ENCODE results near the gene PALB2. TPM values are rescaled to one million over a fixed set of nuclear protein-coding genes. Genes with fewer than 3 reads are reported as not detected.
A peak's percentile ranks its signal among the peaks of the same experiment; 100 is the strongest.
"Not testable (repeated sequence)": the region's sequence is repeated elsewhere in the genome, so short reads cannot be mapped to it uniquely, and the experiment has no call there.

The PALB2 gene
- total RNA-seq, 1 experiment from 2014 or later: 33.3 TPM

GRCh38 chr16:23590181-23590580, 50.9 kb downstream of the PALB2 start:
- in situ Hi-C loops (cut with HindIII; ENCODE audit: low sequenced_read_pairs): no loop called here
- no peak for DNase-seq (ENCODE audit: low spot score)

GRCh38 chr16:23587726-23588125, 53.4 kb downstream of the PALB2 start:
- in situ Hi-C loops (cut with HindIII; ENCODE audit: low sequenced_read_pairs): no loop called here
- no peak for DNase-seq (ENCODE audit: low spot score)

DNA sequence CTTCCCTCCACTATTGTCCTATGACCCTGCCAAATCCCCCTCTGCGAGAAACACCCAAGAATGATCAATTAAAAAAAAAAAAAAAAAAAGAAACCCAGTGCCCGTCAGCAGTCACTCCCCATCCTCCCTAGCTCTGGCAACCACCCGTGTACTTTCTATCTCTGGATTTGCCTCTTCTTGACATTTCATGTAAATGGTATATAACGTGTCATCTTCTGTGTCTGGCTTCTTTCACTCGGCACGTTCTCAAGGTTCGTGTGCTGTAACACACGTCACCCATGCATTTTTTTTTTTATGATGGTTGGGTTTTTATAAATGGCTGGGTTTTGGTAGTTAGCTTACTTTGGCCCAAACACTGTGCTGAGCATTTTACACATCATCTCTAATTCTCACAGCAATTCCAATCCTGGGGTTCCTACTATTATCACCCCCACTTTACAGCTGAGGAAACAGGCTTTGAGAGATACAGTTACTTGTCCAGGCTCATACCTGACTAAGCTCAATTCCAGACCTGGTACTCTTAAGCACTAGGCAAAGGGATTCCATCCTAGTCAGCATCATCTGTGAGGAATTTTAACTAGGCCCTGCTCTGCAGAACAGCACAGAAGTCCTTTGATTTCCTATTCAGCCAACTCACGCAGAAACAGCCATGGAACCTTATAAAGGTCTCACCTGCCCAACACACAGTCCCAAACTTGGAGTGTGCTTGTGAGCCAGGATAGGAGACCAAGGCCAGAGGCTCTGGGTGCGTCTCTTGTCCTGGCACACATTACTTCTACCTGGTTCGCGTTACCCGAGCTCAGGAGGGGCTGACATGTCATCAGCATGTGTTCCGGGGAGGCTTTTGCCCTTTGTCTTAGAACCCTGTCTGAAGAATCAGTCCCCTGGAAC, 56.7 kb downstream of the PALB2 start:
- in situ Hi-C loops (cut with HindIII; ENCODE audit: low sequenced_read_pairs): no loop called here

DNA sequence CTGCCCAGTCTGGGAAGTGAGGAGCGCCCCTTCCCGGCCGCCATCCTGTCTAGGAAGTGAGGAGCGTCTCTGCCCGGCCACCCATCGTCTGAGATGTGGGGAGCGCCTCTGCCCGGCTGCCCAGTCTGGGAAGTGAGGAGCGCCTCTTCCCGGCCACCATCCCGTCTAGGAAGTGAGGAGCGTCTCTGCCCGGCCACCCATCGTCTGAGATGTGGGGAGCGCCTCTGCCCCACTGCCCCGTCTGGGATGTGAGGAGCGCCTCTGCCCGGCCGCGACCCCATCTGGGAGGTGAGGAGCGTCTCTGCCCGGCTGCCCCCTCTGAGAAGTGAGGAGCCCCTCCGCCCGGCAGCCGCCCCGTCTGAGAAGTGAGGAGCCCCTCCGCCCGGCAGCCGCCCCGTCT, 57.8 kb downstream of the PALB2 start:
- DNase-seq (ENCODE audit: low spot score); in situ Hi-C loops (cut with HindIII; ENCODE audit: low sequenced_read_pairs): not testable (repeated sequence)

More for the DNA sequence above, 56.7 kb downstream of the PALB2 start:
- no peak for DNase-seq (ENCODE audit: low spot score)

DNA sequence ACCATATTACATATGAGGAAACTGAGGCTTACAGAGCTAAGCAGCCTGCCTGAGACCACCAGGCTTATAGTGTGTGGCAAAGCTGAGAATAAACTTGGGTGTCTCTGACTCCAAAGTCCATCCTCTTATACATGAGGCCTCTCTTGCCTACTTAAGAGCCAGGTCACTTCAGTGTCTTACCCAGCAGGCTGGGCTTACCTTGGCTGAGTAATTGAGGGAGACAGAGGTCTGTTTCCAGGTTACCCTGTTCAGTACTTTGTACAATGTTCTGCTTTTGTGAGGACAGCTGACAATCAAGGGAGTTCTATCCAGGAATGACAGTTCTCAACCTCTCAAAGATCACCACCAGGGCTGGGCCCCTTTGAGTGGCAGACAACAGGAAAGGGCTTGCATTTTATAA, 59.3 kb downstream of the PALB2 start:
- in situ Hi-C loops (cut with HindIII; ENCODE audit: low sequenced_read_pairs): no loop called here
- no peak for DNase-seq (ENCODE audit: low spot score)

GRCh38 chr16:23580391-23580790, 60.7 kb downstream of the PALB2 start:
- in situ Hi-C loops (cut with HindIII; ENCODE audit: low sequenced_read_pairs): no loop called here
- no peak for DNase-seq (ENCODE audit: low spot score)

DNA sequence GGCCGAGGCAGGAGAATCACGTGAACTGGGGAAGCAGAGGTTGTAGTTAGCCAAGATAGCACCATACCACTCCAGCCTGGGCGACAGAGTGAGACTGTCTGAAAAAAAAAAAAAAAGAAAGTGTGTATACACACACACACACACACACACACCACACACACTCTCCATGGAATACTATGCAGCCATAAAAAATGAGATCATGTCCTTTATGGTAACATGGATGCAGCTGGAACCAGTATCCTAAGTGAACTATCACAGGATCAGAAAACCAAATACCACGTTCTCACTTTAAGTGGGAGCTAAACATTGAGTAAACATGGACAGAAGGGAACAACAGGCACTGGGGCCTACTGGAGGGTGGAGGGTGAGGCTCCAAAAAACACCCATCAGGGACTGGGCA, 61.7 kb downstream of the PALB2 start:
- in situ Hi-C loops (cut with HindIII; ENCODE audit: low sequenced_read_pairs): no loop called here
- no peak for DNase-seq (ENCODE audit: low spot score)

DNA sequence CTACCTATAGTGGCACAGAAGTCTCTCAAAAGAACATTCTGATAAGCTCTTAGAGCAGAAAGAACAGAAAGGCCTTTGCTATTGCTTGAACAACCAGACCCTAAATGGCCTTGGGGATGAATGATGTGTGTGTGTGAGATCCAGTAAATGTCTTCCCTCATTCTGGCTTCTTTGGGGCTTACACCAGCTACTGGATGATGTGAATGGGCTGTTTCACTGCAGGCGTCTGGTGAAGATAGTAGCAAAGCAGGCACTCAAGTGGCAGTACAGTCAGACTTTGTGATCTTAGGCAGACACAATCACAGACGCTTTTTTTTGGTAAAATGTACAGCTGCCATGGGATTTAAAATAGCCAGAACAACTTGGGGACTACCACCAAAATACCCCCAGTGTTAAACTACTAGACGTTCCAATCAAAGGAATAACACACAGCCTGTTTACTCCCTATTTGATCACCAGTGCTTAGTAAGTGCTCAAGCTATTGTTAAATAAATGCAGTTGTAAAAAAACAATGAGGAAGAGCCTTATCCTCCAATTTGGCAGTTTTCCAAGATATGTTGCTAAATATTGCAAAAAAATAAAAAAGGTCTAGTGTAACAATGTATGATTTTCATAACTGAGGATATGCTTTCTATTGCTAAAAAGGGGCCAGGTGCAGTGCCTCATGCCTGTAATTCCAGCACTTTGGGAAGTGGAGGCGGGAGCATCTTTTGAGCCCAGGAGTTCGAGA, 62.8 kb downstream of the PALB2 start:
- in situ Hi-C loops (cut with HindIII; ENCODE audit: low sequenced_read_pairs): no loop called here
- no peak for DNase-seq (ENCODE audit: low spot score)

GRCh38 chr16:23577493-23577892, 63.6 kb downstream of the PALB2 start:
- DNase-seq (ENCODE audit: low spot score): no peak
- in situ Hi-C loops (cut with HindIII; ENCODE audit: low sequenced_read_pairs): no loop called here

- in situ Hi-C loops (cut with HindIII; ENCODE audit: low sequenced_read_pairs): no loop called here
- DNase-seq (ENCODE audit: low spot score): peak; percentile 12
Observed at GRCh38 chr16:23575834-23576233, 65.3 kb downstream of the PALB2 start.

DNA sequence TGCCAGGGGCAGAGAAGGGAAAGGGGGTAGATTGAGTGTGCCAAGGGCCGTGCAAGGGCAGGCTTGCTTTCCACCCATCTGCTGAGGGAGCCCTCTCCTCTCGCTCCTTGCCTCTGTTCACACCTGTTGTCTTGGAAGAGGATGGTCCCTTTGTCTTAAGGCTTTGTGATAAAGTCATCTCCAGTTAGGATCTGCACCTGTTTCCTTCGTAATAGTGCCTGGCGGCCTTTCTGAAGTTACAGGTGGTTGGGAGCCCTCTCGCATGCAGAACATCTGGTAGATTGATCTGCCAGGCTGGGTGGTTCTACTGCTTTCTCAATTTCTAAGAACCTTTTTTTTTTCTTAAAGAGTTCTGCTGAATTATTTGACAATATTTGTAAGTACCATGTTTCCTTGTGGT, 67.3 kb downstream of the PALB2 start:
- in situ Hi-C loops (cut with HindIII; ENCODE audit: low sequenced_read_pairs): no loop called here
- no peak for DNase-seq (ENCODE audit: low spot score)

DNA sequence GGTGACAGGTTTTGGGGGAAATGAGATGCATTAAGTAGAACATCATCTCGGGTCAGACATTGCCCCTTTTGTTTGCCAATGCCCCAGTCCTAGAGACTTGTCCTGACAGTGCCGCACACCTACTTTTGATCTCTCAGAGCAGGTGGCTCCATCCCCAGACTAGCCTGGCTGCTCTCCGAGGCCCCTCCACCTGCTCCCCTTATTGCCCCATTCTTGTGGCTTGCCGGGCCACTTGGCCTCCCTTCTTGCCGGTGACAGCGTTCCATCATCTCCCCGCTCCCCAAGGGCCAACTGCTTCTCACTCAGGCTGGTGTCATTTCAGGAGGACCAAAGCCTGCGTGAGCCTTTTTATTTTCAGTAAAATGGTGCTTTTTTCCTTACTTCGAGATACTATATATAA, 68.7 kb downstream of the PALB2 start:
- no peak for DNase-seq (ENCODE audit: low spot score)
- in situ Hi-C loops (cut with HindIII; ENCODE audit: low sequenced_read_pairs): no loop called here

DNA sequence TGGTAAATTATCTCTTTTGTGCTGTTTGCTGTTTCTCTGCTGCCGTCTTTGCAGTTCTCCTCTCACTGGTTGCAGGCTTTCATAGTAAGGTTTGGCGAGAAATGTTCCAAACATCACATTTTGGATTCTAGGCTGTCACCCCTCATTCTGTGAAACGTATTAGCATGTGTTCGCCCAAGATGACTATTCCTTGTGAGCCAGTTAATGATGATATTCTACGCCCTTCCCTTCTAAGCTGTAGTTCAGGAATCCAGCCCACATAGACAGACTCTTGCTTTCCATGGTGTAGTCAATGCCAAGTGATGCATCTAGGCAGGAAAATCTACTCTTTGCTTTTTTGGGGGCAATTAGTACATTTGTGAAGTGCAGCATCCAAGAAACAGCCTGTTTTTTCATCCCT, 69.2 kb downstream of the PALB2 start:
- in situ Hi-C loops (cut with HindIII; ENCODE audit: low sequenced_read_pairs): no loop called here
- no peak for DNase-seq (ENCODE audit: low spot score)

DNA sequence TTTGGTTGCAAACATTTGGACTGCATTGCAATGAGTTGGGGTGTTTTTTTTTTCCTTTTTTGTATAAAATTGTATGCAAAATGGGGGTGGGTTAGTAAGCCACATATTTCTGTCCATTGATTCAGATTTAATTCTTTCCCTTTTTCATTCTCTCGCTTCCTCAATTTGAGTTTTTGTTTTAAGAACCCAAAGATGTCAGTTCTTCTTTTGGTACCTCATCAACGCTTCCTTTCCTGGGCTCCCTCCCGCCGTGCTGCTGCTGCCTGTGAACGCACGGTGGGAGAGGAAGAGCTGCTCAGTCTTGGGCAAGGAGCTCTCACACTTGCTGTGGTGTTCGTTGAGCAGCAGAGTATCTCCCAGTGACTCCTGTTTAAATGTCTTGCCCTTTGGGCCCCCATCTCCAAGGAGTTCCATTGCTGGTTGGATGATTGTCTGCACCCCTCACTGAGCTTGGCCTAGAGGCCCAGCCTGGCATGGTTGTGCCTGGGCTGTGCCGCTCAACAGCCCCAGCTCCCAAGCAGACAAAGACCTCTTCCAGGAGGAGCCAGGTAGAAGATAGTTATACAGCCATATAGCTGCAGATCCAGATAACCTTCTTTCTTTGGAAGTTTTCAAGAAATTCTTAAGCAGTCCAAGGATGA, 70.0 kb downstream of the PALB2 start:
- no peak for DNase-seq (ENCODE audit: low spot score)
- in situ Hi-C loops (cut with HindIII; ENCODE audit: low sequenced_read_pairs): no loop called here

DNA sequence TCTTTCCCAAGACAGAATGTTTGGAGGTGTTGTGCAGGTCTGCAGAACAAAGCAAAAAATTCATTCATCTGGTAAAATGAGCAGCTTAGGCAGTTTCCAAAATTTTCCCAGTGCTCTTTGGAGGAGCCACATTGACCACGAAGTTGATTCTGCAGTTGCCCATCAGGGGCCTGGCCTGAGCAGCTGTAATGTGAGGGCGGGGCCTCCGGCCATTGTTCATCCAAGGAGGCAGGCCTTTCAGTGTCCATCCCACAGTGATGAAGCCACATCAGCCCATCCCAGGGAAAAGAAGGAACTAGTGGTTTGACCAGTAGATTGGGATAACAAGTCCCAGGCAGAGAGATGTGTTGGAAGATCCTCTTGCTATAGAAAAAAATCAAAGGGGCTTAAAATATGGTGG, 73.5 kb downstream of the PALB2 start:
- in situ Hi-C loops (cut with HindIII; ENCODE audit: low sequenced_read_pairs): no loop called here
- DNase-seq (ENCODE audit: low spot score): no peak

- no peak for DNase-seq (ENCODE audit: low spot score)
- in situ Hi-C loops (cut with HindIII; ENCODE audit: low sequenced_read_pairs): no loop called here
Observed at GRCh38 chr16:23566724-23567123, 74.4 kb downstream of the PALB2 start.

- peak; percentile 57 for DNase-seq (ENCODE audit: low spot score)
- in situ Hi-C loops (cut with HindIII; ENCODE audit: low sequenced_read_pairs): no loop called here
Observed at GRCh38 chr16:23564575-23565363, 76.3 kb downstream of the PALB2 start.

GRCh38 chr16:23563186-23563585, 77.9 kb downstream of the PALB2 start:
- in situ Hi-C loops (cut with HindIII; ENCODE audit: low sequenced_read_pairs): no loop called here
- DNase-seq (ENCODE audit: low spot score): no peak

DNA sequence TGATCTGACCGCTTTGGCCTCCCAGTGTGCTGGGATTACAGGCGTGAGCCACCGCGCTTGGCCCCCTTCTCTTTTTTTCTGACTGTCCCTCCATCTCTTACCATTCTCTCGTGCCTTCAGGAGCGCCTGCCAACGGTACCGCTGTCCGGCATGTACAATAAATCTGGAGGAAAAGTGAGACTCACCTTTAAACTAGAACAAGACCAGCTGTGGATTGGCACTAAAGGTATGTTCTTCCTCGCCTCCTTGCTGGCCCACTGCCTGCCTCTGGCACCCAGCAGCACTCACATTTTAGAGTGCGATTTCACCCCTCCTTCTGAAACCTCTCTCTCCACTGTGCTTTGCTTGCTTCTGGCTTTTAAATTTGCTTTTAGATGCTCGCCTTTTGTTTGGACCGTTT, 78.6 kb downstream of the PALB2 start:
- in situ Hi-C loops (cut with HindIII; ENCODE audit: low sequenced_read_pairs): no loop called here
- DNase-seq (ENCODE audit: low spot score): no peak
